GM12801 (cell line): ENCODE results near the gene NKAIN4.

Experiments used
- CTCF ChIP-seq: IDR thresholded peaks from one replicate; pipeline ENCODE4 v1.5.1; 2011; ENCODE audit warnings: control low read depth; ENCODE audit not compliant: insufficient read length; ENCODE audit errors: extremely low read depth

Gene NKAIN4

GRCh38 chr20:63222541-63222940, 31.7 kb downstream of the NKAIN4 start:
- no peak for TF ChIP-seq CTCF

GRCh38 chr20:63220696-63221399, 33.4 kb downstream of the NKAIN4 start:
- TF ChIP-seq CTCF = no peak

GRCh38 chr20:63219866-63220521, 34.3 kb downstream of the NKAIN4 start:
- TF ChIP-seq CTCF = no peak

GRCh38 chr20:63219447-63219821, 34.8 kb downstream of the NKAIN4 start:
- no peak for TF ChIP-seq CTCF

- TF ChIP-seq CTCF = no peak
Measured at GRCh38 chr20:63218701-63219446, 35.4 kb downstream of the NKAIN4 start.

GRCh38 chr20:63217706-63218105, 36.6 kb downstream of the NKAIN4 start:
- TF ChIP-seq CTCF = no peak

GRCh38 chr20:63216849-63217471, 37.3 kb downstream of the NKAIN4 start:
- no peak for TF ChIP-seq CTCF
